ENCODE data around the gene CFDP1. TPM values are rescaled to one million over a fixed set of nuclear protein-coding genes. Genes with fewer than 3 reads are reported as not detected.
A peak's percentile ranks its signal among the peaks of the same experiment; 100 is the strongest.

The CFDP1 gene
- total and polyA plus RNA-seq, 2 of the 13 experiments (the other 11 are each of a cell fraction or from before 2014, with no cell fraction given) = 78.6 to 153 TPM

GRCh38 chr16:75248536-75249380 lies 184.5 kb downstream of the CFDP1 start:
- H2AFZ ChIP-seq (ENCODE audit: low read length) = no peak overlapping the region
- H3K4me1 ChIP-seq (ENCODE audit: insufficient read depth, low read length) = peaks cover 83% of the 10 kb centered on the region
- peak overlapping the region; percentile 84 for H3K4me2 ChIP-seq (ENCODE audit: low read depth, low read length)
- ATAC-seq (no peak), FAIRE-seq (no peak), DNase-seq (ENCODE audit: low spot score) (no peak)
- peak overlapping the region; percentile 76 to 87 (median 86); a peak in 4 of 6 replicates for H3K4me3 ChIP-seq (replicated peaks in 1 of 3; ENCODE audit: insufficient read depth in 1 of 3, low read depth in 2 of 3, low read length in 3 of 3)
- H3K79me2 ChIP-seq (ENCODE audit: insufficient read depth, low read length) = peaks cover 88% of the 10 kb centered on the region
- in situ Hi-C loops (cut with HindIII; ENCODE audit: extremely low pct_ligation_motif_present, low pct_unique_long_range_greater_than_20kb) (no loop called here), intact Hi-C loops (cut with micrococcal nuclease; ENCODE audit: unreplicated experiment) (loop anchor here (5.0 kb wide), 1 partner anchor 251 kb away; the partner anchor contains the start of gene ZNRF1)
- H3K27me3 ChIP-seq (ENCODE audit: control insufficient read depth in 1 of 2, insufficient read depth in 2 of 2, low read length in 2 of 2) = no peaks in the 10 kb centered on the region; a peak in 1 of 5 replicates
- WGBS (ENCODE audit: low lambda C conversion rate) = 83% methylated on average over 13 of the region's 17 CpGs
- H4K20me1 ChIP-seq (ENCODE audit: insufficient read depth, low read length) = peaks cover 34% of the 10 kb centered on the region
- no TSS peak for BruUV-seq (replicated peaks)
- ChIA-PET CTCF (ENCODE audit: low intra/inter-chr PET ratio, low total read pairs) (no interaction called here), POLR2A (interaction anchor here (1.0 to 14.7 kb wide), 5 partner anchors 10 to 60 kb away, joined by 3 to 312 read pairs (median 82); no protein-coding TSS in a partner anchor)
- no peaks in the 10 kb centered on the region for H3K9me3 ChIP-seq (ENCODE audit: low read length)
- H3K27ac ChIP-seq (ENCODE audit: extremely low read length, insufficient read depth, low read length) = peak overlapping the region; percentile 97
- peak overlapping the region; percentile 99 for H3K9ac ChIP-seq (ENCODE audit: insufficient read depth, low read depth, low read length)
- H3K36me3 ChIP-seq (replicated peaks in 1 of 2; ENCODE audit: control insufficient read depth in 1 of 2, insufficient read depth in 2 of 2, low read length in 2 of 2) = peaks cover 2 to 3% of the 10 kb centered on the region in 2 experiments; a peak in 1 of 5 replicates
- TF ChIP-seq, protein P1, sequence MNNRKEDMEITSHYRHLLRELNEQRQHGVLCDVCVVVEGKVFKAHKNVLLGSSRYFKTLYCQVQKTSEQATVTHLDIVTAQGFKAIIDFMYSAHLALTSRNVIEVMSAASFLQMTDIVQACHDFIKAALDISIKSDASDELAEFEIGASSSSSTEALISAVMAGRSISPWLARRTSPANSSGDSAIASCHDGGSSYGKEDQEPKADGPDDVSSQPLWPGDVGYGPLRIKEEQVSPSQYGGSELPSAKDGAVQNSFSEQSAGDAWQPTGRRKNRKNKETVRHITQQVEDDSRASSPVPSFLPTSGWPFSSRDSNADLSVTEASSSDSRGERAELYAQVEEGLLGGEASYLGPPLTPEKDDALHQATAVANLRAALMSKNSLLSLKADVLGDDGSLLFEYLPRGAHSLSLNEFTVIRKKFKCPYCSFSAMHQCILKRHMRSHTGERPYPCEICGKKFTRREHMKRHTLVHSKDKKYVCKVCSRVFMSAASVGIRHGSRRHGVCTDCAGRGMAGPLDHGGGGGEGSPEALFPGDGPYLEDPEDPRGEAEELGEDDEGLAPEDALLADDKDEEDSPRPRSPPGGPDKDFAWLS (CRISPR knock-in tag; IDR thresholded peaks at IDR 0.05; ENCODE audit: borderline replicate concordance) = no peak
- TF ChIP-seq AGO2 (optimal IDR thresholded peaks at IDR 0.05; ENCODE audit: low read depth, low read length) = peak; percentile 97
- peak; percentile 16; the same call in 1 of the 2 replicates for TF ChIP-seq SP4 (CRISPR knock-in tag; IDR thresholded peaks at IDR 0.05)
- TF ChIP-seq ZBTB25 (CRISPR knock-in tag; IDR thresholded peaks at IDR 0.05) = no peak
- TF ChIP-seq SSRP1 (CRISPR knock-in tag; IDR thresholded peaks at IDR 0.05) = peak; percentile 57; the same call in 1 of the 2 replicates
- TF ChIP-seq RELA (CRISPR knock-in tag; IDR thresholded peaks at IDR 0.05) = no peak
- 0 out of 2 replicates have a peak, but pooled peaks have one; percentile 5 for TF ChIP-seq HIC2 (CRISPR knock-in tag; IDR thresholded peaks at IDR 0.05; ENCODE audit: low read depth)
- TF ChIP-seq KAT7 (CRISPR knock-in tag; IDR thresholded peaks at IDR 0.05; ENCODE audit: borderline replicate concordance) = no peak
- no peak for TF ChIP-seq SUZ12 (IDR thresholded peaks at IDR 0.05; ENCODE audit: low read depth, low read length)
- TF ChIP-seq CBX1 (IDR thresholded peaks at IDR 0.05; ENCODE audit: low read depth) = no peak
- TF ChIP-seq MTA1 (CRISPR knock-in tag; IDR thresholded peaks at IDR 0.05; ENCODE audit: borderline replicate concordance) = 0 out of 2 replicates have a peak, but pooled peaks have one; percentile 30
- TF ChIP-seq HDAC6 (IDR thresholded peaks at IDR 0.05; ENCODE audit: low read depth, low read length) = no peak
- no peak for TF ChIP-seq ZNF816 (CRISPR knock-in tag; IDR thresholded peaks at IDR 0.05; ENCODE audit: borderline replicate concordance)
- no peak for TF ChIP-seq MATR3 (CRISPR knock-in tag; IDR thresholded peaks at IDR 0.05)
- TF ChIP-seq AGO1 (IDR thresholded peaks at IDR 0.05; ENCODE audit: low read depth, low read length, poor library complexity, severe bottlenecking) = peak; percentile 64
- TF ChIP-seq AHR (CRISPR knock-in tag; IDR thresholded peaks at IDR 0.05) = no peak
- TF ChIP-seq HNRNPL (IDR thresholded peaks at IDR 0.05; ENCODE audit: low read depth, low read length) = peak; percentile 93

All from HepG2 (cell line).